ENCODE data around the gene DCUN1D2. TPM values are rescaled to one million over a fixed set of nuclear protein-coding genes. Genes with fewer than 3 reads are reported as not detected.

Gene DCUN1D2
- polyA plus RNA-seq, 3 donors, result 3.1 to 16.7 (median 6.1) TPM

DNA sequence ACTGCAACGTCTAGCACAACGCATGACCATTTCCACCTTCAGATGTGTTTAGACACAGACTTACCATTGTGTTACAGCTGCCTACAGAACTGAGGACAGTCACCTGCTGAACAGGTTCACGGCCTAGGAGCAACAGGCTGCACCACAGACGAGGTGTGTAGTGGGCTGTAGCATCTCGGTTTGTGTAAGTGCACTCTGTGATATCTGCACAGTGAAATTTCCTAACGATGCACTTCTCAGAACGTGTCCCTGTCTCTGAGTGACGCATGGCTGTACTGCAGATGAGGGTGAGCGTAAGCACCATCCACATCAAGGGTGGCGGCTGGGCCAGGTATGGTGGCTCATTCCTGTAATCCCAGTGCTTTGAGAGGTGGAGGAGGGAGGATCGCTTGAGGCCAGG is 15.2 kb downstream of the DCUN1D2 start:
- no peaks in the 10 kb centered on the region for H3K27me3 Mint-ChIP-seq (ENCODE audit: low read depth in 3 of 3)
- H3K36me3 Mint-ChIP-seq, result peaks cover 62 to 72% of the 10 kb centered on the region in 2 donors
- no peak overlapping the region for H3K4me2 ChIP-seq (replicated peaks; ENCODE audit: extremely low read depth, low read length, poor library complexity, severe bottlenecking)

DNA sequence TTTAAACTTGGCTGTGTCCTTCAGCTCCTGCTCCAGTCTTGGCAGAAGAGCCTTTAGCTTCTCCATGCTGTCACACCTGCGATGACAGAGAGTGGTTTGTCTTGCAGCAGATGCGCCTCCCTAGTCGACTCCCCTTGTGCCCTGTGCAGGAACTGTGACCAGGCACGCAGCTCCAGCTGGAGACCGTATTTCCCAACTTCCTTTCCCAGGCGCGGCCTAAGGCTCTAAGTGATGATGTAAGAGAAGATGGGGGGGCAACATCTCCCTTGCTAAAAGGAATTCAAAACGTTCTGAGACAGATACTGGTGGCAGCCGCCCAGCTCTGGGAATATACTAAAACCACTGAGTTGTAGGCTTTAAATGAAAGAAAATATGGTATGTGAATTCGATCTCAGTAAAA is 16.3 kb downstream of the DCUN1D2 start:
- peaks cover 58 to 68% of the 10 kb centered on the region in 2 donors for H3K36me3 Mint-ChIP-seq

More for the DNA sequence above, 15.2 kb downstream of the DCUN1D2 start:
- 96% methylated on average over 10 of the region's 11 CpGs for WGBS (ENCODE audit: insufficient coverage)
- H3K4me3 Mint-ChIP-seq, result no peak overlapping the region
- intact Hi-C loops (cut with micrococcal nuclease), result no loop called here
- Histone ChIP-seq H3K4me1 (ENCODE audit: control insufficient read depth in 1 of 2, insufficient read depth in 2 of 2, low read length in 2 of 2) (peaks cover 13 to 14% of the 10 kb centered on the region in 2 donors), H3K9me3 (replicated peaks in 1 of 2; ENCODE audit: control insufficient read depth in 1 of 2, insufficient read depth in 1 of 2, low read length in 2 of 2) (no peaks in the 10 kb centered on the region), H2AFZ (ENCODE audit: insufficient read depth, low read depth, low read length, poor library complexity, severe bottlenecking) (no peak overlapping the region), H3K79me2 (ENCODE audit: insufficient read depth, low read length) (peaks cover 2% of the 10 kb centered on the region), H3K36me3 (replicated peaks in 1 of 2; ENCODE audit: control insufficient read depth in 1 of 2, insufficient read depth in 2 of 2, low read length in 2 of 2) (peaks cover 41 to 71% of the 10 kb centered on the region in 2 donors), H3K4me3 (replicated peaks in 1 of 3; ENCODE audit: low read depth in 2 of 3, low read length in 3 of 3) (no peak overlapping the region), H3K9ac (ENCODE audit: insufficient read depth, low read length, poor library complexity, severe bottlenecking) (no peak overlapping the region), H3K27me3 (ENCODE audit: control insufficient read depth in 2 of 2, insufficient read depth in 2 of 2, low read length in 2 of 2) (no peaks in the 10 kb centered on the region), H3K27ac (ENCODE audit: low read depth in 1 of 2, low read length in 2 of 2) (peak overlapping the region in 1 of 2 donors; percentile 60), H4K20me1 (ENCODE audit: insufficient read depth, low read length) (no peaks in the 10 kb centered on the region)
- peak overlapping the region in 5 of 7 donors; percentile 25 to 77 (median 56) for H3K27ac Mint-ChIP-seq
- H3K4me1 Mint-ChIP-seq, result peaks cover 19% of the 10 kb centered on the region
- no peak for DNase-seq
- peaks cover 0 to 2% (median 0%) of the 10 kb centered on the region in 7 donors for H3K9me3 Mint-ChIP-seq
- TF ChIP-seq, protein P1, sequence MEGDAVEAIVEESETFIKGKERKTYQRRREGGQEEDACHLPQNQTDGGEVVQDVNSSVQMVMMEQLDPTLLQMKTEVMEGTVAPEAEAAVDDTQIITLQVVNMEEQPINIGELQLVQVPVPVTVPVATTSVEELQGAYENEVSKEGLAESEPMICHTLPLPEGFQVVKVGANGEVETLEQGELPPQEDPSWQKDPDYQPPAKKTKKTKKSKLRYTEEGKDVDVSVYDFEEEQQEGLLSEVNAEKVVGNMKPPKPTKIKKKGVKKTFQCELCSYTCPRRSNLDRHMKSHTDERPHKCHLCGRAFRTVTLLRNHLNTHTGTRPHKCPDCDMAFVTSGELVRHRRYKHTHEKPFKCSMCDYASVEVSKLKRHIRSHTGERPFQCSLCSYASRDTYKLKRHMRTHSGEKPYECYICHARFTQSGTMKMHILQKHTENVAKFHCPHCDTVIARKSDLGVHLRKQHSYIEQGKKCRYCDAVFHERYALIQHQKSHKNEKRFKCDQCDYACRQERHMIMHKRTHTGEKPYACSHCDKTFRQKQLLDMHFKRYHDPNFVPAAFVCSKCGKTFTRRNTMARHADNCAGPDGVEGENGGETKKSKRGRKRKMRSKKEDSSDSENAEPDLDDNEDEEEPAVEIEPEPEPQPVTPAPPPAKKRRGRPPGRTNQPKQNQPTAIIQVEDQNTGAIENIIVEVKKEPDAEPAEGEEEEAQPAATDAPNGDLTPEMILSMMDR (IDR thresholded peaks at IDR 0.05), result no peak

More for the DNA sequence above, 16.3 kb downstream of the DCUN1D2 start:
- Mint-ChIP-seq H3K4me1 (peaks cover 25% of the 10 kb centered on the region), H3K27me3 (ENCODE audit: low read depth in 3 of 3) (no peaks in the 10 kb centered on the region), H3K27ac (peak overlapping the region; percentile 62 to 89 (median 79)), H3K4me3 (peak overlapping the region; percentile 38 to 69), H3K9me3 (peaks cover 0 to 2% (median 0%) of the 10 kb centered on the region in 7 donors)
- H3K9me3 ChIP-seq (replicated peaks in 1 of 2; ENCODE audit: control insufficient read depth in 1 of 2, insufficient read depth in 1 of 2, low read length in 2 of 2), result no peaks in the 10 kb centered on the region
- no peaks in the 10 kb centered on the region for H3K79me2 ChIP-seq (ENCODE audit: insufficient read depth, low read length)
- peaks cover 13 to 14% of the 10 kb centered on the region in 2 donors for H3K4me1 ChIP-seq (ENCODE audit: control insufficient read depth in 1 of 2, insufficient read depth in 2 of 2, low read length in 2 of 2)
- WGBS (ENCODE audit: insufficient coverage), result 20% methylated on average over 1 of the region's 10 CpGs
- peak; percentile 76 to 88 (median 83) for DNase-seq
- no peaks in the 10 kb centered on the region for H3K27me3 ChIP-seq (ENCODE audit: control insufficient read depth in 2 of 2, insufficient read depth in 2 of 2, low read length in 2 of 2)
- TF ChIP-seq, protein P1 (IDR thresholded peaks at IDR 0.05), result no peak
- peak overlapping the region in 1 of 3 experiments; percentile 38 for H3K4me3 ChIP-seq (replicated peaks in 1 of 3; ENCODE audit: low read depth in 2 of 3, low read length in 3 of 3)
- H3K4me2 ChIP-seq (replicated peaks; ENCODE audit: extremely low read depth, low read length, poor library complexity, severe bottlenecking), result peak overlapping the region; percentile 40
- peak overlapping the region; percentile 55 for H2AFZ ChIP-seq (ENCODE audit: insufficient read depth, low read depth, low read length, poor library complexity, severe bottlenecking)
- intact Hi-C loops (cut with micrococcal nuclease), result no loop called here
- peak overlapping the region; percentile 56 to 60 for H3K27ac ChIP-seq (ENCODE audit: low read depth in 1 of 2, low read length in 2 of 2)
- H3K9ac ChIP-seq (ENCODE audit: insufficient read depth, low read length, poor library complexity, severe bottlenecking), result no peak overlapping the region
- peaks cover 4% of the 10 kb centered on the region for H4K20me1 ChIP-seq (ENCODE audit: insufficient read depth, low read length)
- H3K36me3 ChIP-seq (replicated peaks in 1 of 2; ENCODE audit: control insufficient read depth in 1 of 2, insufficient read depth in 2 of 2, low read length in 2 of 2), result peaks cover 32 to 65% of the 10 kb centered on the region in 2 donors
